ENCODE measurements around the gene ARHGEF2. TPM values are rescaled to one million over a fixed set of nuclear protein-coding genes. Genes with fewer than 3 reads are reported as not detected.

The ARHGEF2 gene
- total RNA-seq, 2 experiments from 2014 or later: 157 to 191 TPM

GRCh38 chr1:155966750-155967149 is 11.6 kb downstream of the ARHGEF2 start:
- ChIA-PET POLR2A (no interaction called here), CTCF (interaction anchor here (0.6 to 3.6 kb wide), 7 partner anchors 8 to 100 kb away, joined by 3 to 35 read pairs (median 3); partner anchors contain the start of gene ARHGEF2)
- peaks cover 76% of the 10 kb centered on the region for H3K4me1 Mint-ChIP-seq
- H3K4me3 Mint-ChIP-seq: no peak overlapping the region
- no peaks in the 10 kb centered on the region for H3K27me3 Mint-ChIP-seq
- no peak for DNase-seq
- peak overlapping the region; percentile 90 for H3K27ac Mint-ChIP-seq
- no peaks in the 10 kb centered on the region for H3K9me3 Mint-ChIP-seq
- peaks cover 73% of the 10 kb centered on the region for H3K36me3 Mint-ChIP-seq (ENCODE audit: low read depth)

- peak overlapping the region; percentile 90 for H3K27ac Mint-ChIP-seq
- ChIA-PET POLR2A (no interaction called here), CTCF (interaction anchor here (0.6 to 3.6 kb wide), 5 partner anchors 9 to 101 kb away, joined by 3 to 35 read pairs (median 4); partner anchors contain the start of gene ARHGEF2)
- H3K36me3 Mint-ChIP-seq (ENCODE audit: low read depth): peaks cover 78% of the 10 kb centered on the region
- no peak overlapping the region for H3K4me3 Mint-ChIP-seq
- H3K27me3 Mint-ChIP-seq: no peaks in the 10 kb centered on the region
- H3K4me1 Mint-ChIP-seq: peaks cover 74% of the 10 kb centered on the region
- DNase-seq: no peak
- H3K9me3 Mint-ChIP-seq: no peaks in the 10 kb centered on the region
These were observed 12.2 kb downstream of the ARHGEF2 start for GRCh38 chr1:155966135-155966534.

- Mint-ChIP-seq H3K27me3 (no peaks in the 10 kb centered on the region), H3K9me3 (no peaks in the 10 kb centered on the region), H3K27ac (no peak overlapping the region), H3K36me3 (ENCODE audit: low read depth) (peaks cover 79% of the 10 kb centered on the region), H3K4me1 (peaks cover 63% of the 10 kb centered on the region), H3K4me3 (no peak overlapping the region)
- POLR2A ChIA-PET: no interaction called here
- no peak for DNase-seq
- CTCF ChIA-PET: interaction anchor here (0.6 to 1.9 kb wide), 3 partner anchors 14 to 1373 kb away, joined by 3 to 8 read pairs (median 4); partner anchors contain the start of gene ARHGEF2
These were observed 14.2 kb downstream of the ARHGEF2 start for GRCh38 chr1:155964193-155964592.

GRCh38 chr1:155962599-155963211 is 15.6 kb downstream of the ARHGEF2 start:
- no peaks in the 10 kb centered on the region for H3K9me3 Mint-ChIP-seq
- H3K4me3 Mint-ChIP-seq: no peak overlapping the region
- POLR2A ChIA-PET: no interaction called here
- no peak for DNase-seq
- H3K27me3 Mint-ChIP-seq: no peaks in the 10 kb centered on the region
- peaks cover 49% of the 10 kb centered on the region for H3K4me1 Mint-ChIP-seq
- CTCF ChIA-PET: interaction anchor here (0.6 to 2.0 kb wide), 10 partner anchors 12 to 681 kb away, joined by 3 to 8 read pairs (median 3); partner anchors contain the start of gene ARHGEF2
- H3K36me3 Mint-ChIP-seq (ENCODE audit: low read depth): peaks cover 73% of the 10 kb centered on the region
- H3K27ac Mint-ChIP-seq: no peak overlapping the region

GRCh38 chr1:155961937-155962336 is 16.4 kb downstream of the ARHGEF2 start:
- Mint-ChIP-seq H3K4me3 (no peak overlapping the region), H3K4me1 (peaks cover 41% of the 10 kb centered on the region)
- POLR2A ChIA-PET: no interaction called here

GRCh38 chr1:155960081-155960745 is 18.1 kb downstream of the ARHGEF2 start:
- ChIA-PET POLR2A (interaction anchor here (0.7 kb wide), 1 partner anchor 12 kb away, joined by 3 read pairs; no protein-coding TSS in a partner anchor), CTCF (interaction anchor here (1.0 kb wide), 3 partner anchors 11 to 18 kb away, joined by 3 to 4 read pairs (median 3); partner anchors contain the start of gene ARHGEF2)
- H3K9me3 Mint-ChIP-seq: no peaks in the 10 kb centered on the region
- no peak overlapping the region for H3K4me3 Mint-ChIP-seq
- peaks cover 64% of the 10 kb centered on the region for H3K36me3 Mint-ChIP-seq (ENCODE audit: low read depth)
- no peaks in the 10 kb centered on the region for H3K27me3 Mint-ChIP-seq
- H3K4me1 Mint-ChIP-seq: peaks cover 31% of the 10 kb centered on the region
- DNase-seq: no peak
- peak overlapping the region; percentile 61 for H3K27ac Mint-ChIP-seq

More at GRCh38 chr1:155961937-155962336, 16.4 kb downstream of the ARHGEF2 start:
- DNase-seq: no peak
- CTCF ChIA-PET: interaction anchor here (0.6 to 2.0 kb wide), 5 partner anchors 11 to 95 kb away, joined by 3 to 6 read pairs (median 3); no protein-coding TSS in a partner anchor
- H3K9me3 Mint-ChIP-seq: no peaks in the 10 kb centered on the region
- no peaks in the 10 kb centered on the region for H3K27me3 Mint-ChIP-seq
- peak overlapping the region; percentile 54 for H3K27ac Mint-ChIP-seq
- peaks cover 75% of the 10 kb centered on the region for H3K36me3 Mint-ChIP-seq (ENCODE audit: low read depth)

- H3K36me3 Mint-ChIP-seq (ENCODE audit: low read depth): peaks cover 69% of the 10 kb centered on the region
- ChIA-PET POLR2A (no interaction called here), CTCF (interaction anchor here (1.7 to 4.2 kb wide), 2 partner anchors 20 to 32 kb away, joined by 4 to 15 read pairs; partner anchors contain the start of gene ARHGEF2)
- no peak for DNase-seq
- H3K27ac Mint-ChIP-seq: no peak overlapping the region
- no peaks in the 10 kb centered on the region for H3K9me3 Mint-ChIP-seq
- no peaks in the 10 kb centered on the region for H3K27me3 Mint-ChIP-seq
- H3K4me3 Mint-ChIP-seq: no peak overlapping the region
- peaks cover 19% of the 10 kb centered on the region for H3K4me1 Mint-ChIP-seq
These were observed 20.9 kb downstream of the ARHGEF2 start for GRCh38 chr1:155957411-155957915.

- ChIA-PET CTCF (interaction anchor here (0.7 to 4.2 kb wide), 5 partner anchors 8 to 35 kb away, joined by 3 to 15 read pairs (median 5); partner anchors contain the start of gene ARHGEF2), POLR2A (no interaction called here)
- Mint-ChIP-seq H3K4me3 (no peak overlapping the region), H3K27ac (no peak overlapping the region), H3K9me3 (no peaks in the 10 kb centered on the region), H3K4me1 (peaks cover 4% of the 10 kb centered on the region), H3K36me3 (ENCODE audit: low read depth) (peaks cover 64% of the 10 kb centered on the region), H3K27me3 (no peaks in the 10 kb centered on the region)
- no peak for DNase-seq
These were observed 23.7 kb downstream of the ARHGEF2 start for GRCh38 chr1:155954645-155955044.

GRCh38 chr1:155952505-155952890 is 25.8 kb downstream of the ARHGEF2 start:
- no peak for DNase-seq
- no peak overlapping the region for H3K27ac Mint-ChIP-seq
- peaks cover 57% of the 10 kb centered on the region for H3K36me3 Mint-ChIP-seq (ENCODE audit: low read depth)
- H3K4me3 Mint-ChIP-seq: no peak overlapping the region
- ChIA-PET POLR2A (no interaction called here), CTCF (interaction anchor here (0.7 to 1.7 kb wide), 3 partner anchors 14 to 25 kb away, joined by 3 to 8 read pairs (median 4); partner anchors contain the start of gene ARHGEF2)
- H3K4me1 Mint-ChIP-seq: peaks cover 9% of the 10 kb centered on the region
- no peaks in the 10 kb centered on the region for H3K27me3 Mint-ChIP-seq
- no peaks in the 10 kb centered on the region for H3K9me3 Mint-ChIP-seq

- ChIA-PET POLR2A (no interaction called here), CTCF (interaction anchor here (0.9 to 1.6 kb wide), 4 partner anchors 11 to 31 kb away, joined by 3 to 6 read pairs (median 4); no protein-coding TSS in a partner anchor)
- Mint-ChIP-seq H3K4me3 (no peak overlapping the region), H3K36me3 (ENCODE audit: low read depth) (peaks cover 56% of the 10 kb centered on the region), H3K9me3 (no peaks in the 10 kb centered on the region), H3K4me1 (peaks cover 14% of the 10 kb centered on the region), H3K27ac (no peak overlapping the region), H3K27me3 (no peaks in the 10 kb centered on the region)
- no peak for DNase-seq
These were observed 26.4 kb downstream of the ARHGEF2 start for GRCh38 chr1:155951753-155952504.

GRCh38 chr1:155950829-155951228 is 27.5 kb downstream of the ARHGEF2 start:
- ChIA-PET CTCF (interaction anchor here (1.4 to 1.6 kb wide), 2 partner anchors 12 to 13 kb away, joined by 4 to 6 read pairs; no protein-coding TSS in a partner anchor), POLR2A (no interaction called here)
- Mint-ChIP-seq H3K27me3 (no peaks in the 10 kb centered on the region), H3K4me1 (peaks cover 25% of the 10 kb centered on the region), H3K4me3 (no peak overlapping the region), H3K36me3 (ENCODE audit: low read depth) (peaks cover 63% of the 10 kb centered on the region), H3K27ac (no peak overlapping the region), H3K9me3 (no peaks in the 10 kb centered on the region)
- no peak for DNase-seq

- no peaks in the 10 kb centered on the region for H3K27me3 Mint-ChIP-seq
- DNase-seq: no peak
- H3K27ac Mint-ChIP-seq: peak overlapping the region; percentile 38
- H3K4me1 Mint-ChIP-seq: peaks cover 37% of the 10 kb centered on the region
- H3K36me3 Mint-ChIP-seq (ENCODE audit: low read depth): peaks cover 51% of the 10 kb centered on the region
- H3K9me3 Mint-ChIP-seq: no peaks in the 10 kb centered on the region
- CTCF ChIA-PET: interaction anchor here (0.8 to 2.0 kb wide), 2 partner anchors 14 to 31 kb away, joined by 4 to 6 read pairs; partner anchors contain the start of genes ARHGEF2 and KHDC4
- POLR2A ChIA-PET: interaction anchor here (0.9 kb wide), 1 partner anchor 12 kb away, joined by 3 read pairs; no protein-coding TSS in a partner anchor
- H3K4me3 Mint-ChIP-seq: no peak overlapping the region
These were observed 30.6 kb downstream of the ARHGEF2 start for GRCh38 chr1:155947741-155948140.

All from activated CD4-positive, alpha-beta T cell treated with anti-CD3 and anti-CD28 coated beads, Interleukin-2, amount 10 ng/mL, durations not matched to agents 7 days and 5 days (primary cell).